DLD1 (cell line): ENCODE data around the gene TEPSIN.

Experiments used
- in situ Hi-C: cut with HindIII; loops from 2 replicates; pipeline ENCODE4 v1.10.0; 2017; ENCODE audit warnings: low sequenced_read_pairs

The TEPSIN gene

DNA sequence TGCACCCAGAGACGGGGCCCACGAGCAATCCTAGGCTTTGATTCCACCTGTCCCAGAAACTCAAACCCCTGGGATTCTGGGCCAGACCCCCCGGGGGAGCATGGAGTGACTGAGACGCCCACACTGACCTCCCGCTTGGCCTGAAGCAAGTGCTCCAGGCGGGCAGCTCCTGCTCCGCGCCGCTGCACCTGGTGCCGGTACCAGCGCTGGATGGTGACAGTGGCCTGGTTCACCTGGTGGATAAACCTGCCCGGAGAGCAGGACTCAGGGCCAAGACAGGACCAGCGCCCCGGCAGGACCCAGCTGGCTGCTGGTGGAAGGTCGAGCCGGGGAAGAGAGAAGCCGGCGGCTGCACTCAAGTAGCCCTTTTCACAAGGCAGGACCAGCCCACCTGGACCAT, 38.7 kb downstream of the TEPSIN start:
- in situ Hi-C loops = no loop called here

DNA sequence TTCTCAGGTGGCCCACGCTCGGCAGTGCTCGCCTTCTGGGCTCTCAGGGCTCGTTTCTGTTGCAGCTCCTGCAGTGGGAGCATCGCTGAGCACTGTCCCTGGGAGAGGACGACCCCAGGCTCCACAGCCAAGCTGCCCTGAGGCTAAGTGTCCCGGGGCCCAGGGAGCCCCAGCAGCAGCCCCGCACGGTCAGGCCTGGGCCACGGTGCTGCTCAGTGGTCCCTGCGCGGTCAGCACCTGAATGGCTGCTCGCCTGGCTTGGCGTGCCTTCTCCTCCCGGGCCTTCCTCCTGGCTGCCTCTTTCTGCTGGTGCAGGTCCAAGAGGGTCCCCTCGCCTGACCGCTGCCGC, 39.4 kb downstream of the TEPSIN start:
- in situ Hi-C loops = no loop called here

DNA sequence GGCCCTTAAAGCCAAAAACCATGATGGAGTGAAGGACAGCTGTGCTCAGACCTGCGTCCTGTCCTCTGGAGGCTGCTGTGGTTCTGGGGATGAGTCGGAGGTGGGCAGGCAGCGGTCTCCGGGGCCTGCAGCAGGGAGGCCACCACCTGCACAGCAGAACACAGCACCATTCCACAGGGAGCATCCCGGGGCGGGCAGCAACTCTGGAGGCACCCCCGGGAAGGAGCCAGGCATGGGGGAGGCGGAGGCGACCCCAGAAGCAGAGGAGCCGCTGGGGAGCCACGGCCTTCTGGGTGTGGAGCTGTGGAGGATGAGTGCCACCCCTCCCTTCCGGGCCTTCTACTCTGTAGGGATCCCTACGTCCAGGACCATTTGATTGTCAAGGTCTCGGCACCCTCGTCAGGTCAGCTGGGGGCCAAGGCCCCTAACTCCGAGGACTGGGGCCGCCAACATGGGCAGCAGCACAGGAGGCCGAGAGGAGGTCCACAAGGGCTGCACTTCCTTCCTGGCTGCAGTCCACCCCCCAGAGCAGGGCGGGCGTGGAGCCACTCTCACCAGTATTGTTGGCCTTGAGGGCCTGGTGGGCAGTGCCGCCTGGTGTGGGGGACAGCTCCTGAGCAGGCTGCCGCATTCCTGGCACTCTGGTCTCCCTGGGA, 39.9 kb downstream of the TEPSIN start:
- in situ Hi-C loops = no loop called here

DNA sequence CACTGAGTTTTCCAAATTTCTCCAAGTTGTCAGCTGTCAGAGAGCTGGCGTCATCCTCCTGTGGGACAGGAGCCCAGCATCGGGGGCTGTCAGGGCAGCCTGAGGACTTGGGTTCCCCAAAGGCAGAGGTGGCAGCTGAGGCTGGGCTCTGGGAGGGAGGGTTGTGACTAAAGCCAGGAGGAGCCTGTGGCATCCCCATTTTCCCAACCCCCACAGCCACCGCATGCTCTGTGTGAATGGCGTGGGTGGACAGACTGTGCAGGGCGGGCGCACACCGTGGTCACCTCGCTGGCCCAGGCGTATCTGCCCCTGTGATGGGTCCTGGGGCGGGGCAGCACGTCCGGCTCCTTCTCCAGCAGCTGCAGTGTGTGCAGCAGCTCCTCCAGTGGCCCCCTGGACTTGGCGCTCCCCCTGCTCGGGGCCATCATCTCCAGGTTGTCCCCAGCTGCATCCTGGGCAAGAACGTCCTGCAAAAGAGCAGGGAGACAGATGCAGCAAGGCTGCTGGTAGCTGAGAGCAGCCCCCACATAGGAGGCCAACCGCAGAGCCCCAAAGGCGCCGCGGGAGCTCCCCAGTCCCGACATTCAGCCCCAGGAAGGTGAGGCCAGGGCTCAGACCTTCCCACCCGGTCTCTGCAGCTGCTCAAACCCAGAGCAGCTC, 40.9 kb downstream of the TEPSIN start:
- in situ Hi-C loops = no loop called here

DNA sequence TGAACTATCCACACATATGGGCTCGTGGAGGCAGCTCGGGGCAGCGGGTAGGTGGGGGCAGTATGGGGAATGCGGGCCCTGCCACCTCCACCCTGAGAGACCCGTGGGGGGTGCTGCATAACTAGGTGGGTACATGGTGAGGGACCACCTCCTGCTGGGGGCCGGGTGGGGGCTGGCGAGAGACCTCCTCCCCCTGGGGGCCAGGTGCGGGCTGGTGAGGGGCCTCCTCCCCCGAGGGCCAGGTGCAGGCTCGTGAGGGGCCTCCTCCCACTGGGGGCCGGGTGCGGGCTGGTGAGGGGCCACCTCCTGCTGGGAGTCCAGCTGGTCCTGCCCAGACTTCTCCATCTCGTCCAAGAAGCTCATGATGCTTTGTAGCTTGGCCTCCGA, 41.5 kb downstream of the TEPSIN start:
- in situ Hi-C loops = no loop called here

GRCh38 chr17:81196505-81197408, 42.1 kb downstream of the TEPSIN start:
- in situ Hi-C loops = no loop called here

GRCh38 chr17:81195941-81196495, 42.8 kb downstream of the TEPSIN start:
- in situ Hi-C loops = no loop called here

- in situ Hi-C loops = no loop called here
Observed at GRCh38 chr17:81194941-81195901, 43.6 kb downstream of the TEPSIN start.

- in situ Hi-C loops = no loop called here
Observed at GRCh38 chr17:81194225-81194760, 44.6 kb downstream of the TEPSIN start.

DNA sequence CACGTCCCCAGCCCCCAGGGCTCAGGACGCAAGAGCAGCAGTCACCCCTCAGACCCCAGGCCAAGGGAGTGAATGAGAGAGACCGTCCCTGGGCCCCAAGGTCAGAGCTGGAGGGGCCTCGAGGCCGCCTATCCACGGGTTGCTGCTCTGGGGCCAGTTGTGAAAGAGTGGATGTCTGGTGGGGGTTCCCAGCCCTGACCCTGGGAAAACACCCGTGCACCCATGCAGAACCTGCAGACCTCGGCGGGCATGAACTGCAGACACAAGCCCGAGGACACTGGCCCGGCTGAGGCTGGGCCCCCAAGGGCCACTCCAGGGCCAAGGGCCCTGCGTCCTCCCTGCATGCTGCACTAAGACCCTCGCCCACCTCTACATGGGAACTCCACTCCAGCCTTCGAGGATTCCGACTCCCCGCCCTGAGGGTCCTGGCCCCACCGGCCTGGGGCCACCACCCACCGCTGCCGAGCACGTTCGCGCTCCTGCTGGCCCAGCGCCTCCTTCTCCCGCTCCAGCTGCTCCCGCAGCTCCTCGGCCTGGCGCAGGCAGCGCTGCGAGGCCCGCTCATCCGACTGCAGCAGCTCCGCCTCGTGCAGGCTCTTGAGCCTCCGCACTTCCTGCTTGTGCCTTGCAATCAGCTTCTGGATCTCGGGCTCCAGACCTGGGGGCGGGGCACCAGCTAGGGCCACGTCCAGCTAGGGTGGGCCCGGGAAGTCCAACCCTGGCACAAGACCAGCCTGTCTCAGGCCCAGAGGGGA, 45.2 kb downstream of the TEPSIN start:
- in situ Hi-C loops = no loop called here

DNA sequence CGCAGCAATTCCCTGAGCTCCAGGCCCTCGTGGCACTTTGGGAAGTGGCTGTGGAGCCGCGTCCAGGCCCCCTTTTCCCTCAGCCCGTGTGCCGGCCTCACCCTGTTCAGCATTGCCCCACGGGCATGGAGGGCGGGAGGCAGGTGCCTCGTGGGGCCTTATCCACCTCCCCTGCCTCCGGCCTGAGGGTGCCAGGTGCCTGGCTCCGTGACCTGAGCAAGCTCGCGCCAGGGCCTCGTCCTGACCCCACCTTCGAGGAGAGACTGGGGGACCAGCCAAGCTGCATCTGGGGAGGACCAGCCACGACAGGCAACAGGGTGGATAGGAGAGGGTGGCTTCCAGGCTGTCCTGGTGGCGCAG, 45.8 kb downstream of the TEPSIN start:
- in situ Hi-C loops = no loop called here

DNA sequence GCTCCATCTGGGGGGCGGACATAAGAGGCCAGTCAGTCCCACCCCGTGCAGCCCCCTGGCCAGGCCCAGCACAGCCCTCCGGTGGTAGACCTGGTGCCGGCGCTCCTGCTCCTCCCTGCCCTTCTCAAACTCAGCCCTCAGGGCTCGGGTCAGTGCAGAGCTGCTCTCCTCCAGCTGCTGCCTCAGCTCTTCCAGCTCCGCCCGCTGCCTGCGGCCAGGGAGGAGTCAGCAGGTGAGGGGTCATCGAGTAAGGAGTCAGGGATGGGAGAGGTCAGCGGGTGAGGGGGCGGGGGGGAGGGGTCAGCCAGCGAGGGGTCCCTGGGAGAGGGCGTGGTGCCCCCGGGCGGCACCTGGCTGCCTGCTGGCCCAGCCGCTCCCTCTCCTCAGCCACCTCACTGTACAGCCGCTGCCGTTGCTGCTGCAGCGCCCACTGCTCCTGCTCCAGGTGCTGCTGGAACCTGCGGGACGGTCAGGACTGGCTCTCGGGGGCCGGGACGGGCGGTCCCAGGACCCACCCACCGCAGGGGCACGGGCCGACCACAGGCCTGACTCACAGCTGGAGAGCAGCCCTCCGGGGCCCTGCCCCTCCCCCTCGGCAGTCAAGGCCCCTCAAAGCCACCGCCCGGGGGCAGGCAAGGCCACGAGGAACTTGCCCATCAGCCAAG, 46.3 kb downstream of the TEPSIN start:
- in situ Hi-C loops = no loop called here

- in situ Hi-C loops = no loop called here
Observed at GRCh38 chr17:81191646-81192045, 47.2 kb downstream of the TEPSIN start.

DNA sequence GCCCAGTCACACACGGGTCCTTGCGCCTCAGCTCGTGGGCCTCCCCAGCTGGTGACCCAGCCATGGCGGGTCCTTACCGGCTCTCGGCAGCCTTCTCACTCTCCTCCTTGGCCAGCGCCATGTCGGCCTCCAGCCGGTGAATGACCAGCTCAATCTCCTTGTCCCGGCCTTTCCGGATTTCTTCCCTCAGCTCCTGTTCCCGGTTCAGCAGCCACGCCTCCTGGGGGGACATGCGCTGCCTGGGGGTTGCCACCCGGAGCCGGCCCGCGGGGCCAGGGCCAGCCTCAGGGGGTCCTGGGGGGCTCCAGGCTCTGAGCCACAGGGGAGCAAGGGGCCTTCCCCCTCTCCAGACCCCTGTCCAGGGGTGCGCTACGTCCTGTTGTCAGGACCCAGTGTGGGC, 47.7 kb downstream of the TEPSIN start:
- in situ Hi-C loops = no loop called here

- in situ Hi-C loops = no loop called here
Observed at GRCh38 chr17:81190591-81190990, 48.3 kb downstream of the TEPSIN start.

DNA sequence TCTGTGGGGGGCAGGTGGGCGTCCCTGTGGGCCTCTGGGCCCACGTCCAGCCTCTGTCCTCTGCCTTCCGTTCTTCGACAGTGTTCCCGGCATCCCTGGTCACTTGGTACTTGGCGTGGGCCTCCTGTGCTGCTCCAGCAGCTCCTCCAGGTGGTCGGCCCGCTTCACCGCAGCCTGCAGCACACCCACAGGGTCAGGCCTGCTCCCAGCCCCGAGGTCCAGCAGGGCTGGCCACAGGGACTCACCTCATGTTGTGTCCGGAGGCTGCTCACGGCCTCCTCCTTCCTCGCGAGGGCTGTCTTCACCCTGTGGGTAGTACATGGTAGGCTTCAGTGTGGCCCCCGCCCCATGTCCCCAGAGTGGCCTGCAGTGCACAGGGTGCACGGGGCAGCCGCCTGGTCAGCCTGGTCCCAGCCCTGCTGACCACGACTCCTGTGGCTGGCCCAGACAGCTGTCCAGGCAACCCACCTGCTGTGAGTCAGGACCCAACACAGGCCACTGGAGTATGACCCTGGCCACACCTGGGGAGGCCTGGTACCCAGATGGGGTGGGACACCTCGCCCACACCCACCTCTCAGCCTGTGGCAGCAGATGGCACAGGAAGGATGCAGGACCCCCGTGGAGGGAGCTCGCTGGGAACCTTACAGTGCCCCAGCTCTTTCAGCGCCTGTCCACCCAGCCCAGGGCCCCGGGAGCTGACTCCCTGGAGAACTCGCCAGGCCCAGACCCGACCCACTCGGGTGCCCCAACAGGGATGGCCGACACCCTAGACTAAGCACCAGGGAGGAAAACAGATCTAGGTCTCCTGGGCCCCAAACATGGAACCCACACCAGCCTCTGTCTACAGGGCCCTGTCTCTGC, 49.0 kb downstream of the TEPSIN start:
- in situ Hi-C loops = loop anchor here (5.0 kb wide), 1 partner anchor 48 kb away; no protein-coding TSS in a partner anchor

GRCh38 chr17:81189016-81189415, 49.8 kb downstream of the TEPSIN start:
- in situ Hi-C loops = loop anchor here (5.0 kb wide), 1 partner anchor 47 kb away; no protein-coding TSS in a partner anchor

DNA sequence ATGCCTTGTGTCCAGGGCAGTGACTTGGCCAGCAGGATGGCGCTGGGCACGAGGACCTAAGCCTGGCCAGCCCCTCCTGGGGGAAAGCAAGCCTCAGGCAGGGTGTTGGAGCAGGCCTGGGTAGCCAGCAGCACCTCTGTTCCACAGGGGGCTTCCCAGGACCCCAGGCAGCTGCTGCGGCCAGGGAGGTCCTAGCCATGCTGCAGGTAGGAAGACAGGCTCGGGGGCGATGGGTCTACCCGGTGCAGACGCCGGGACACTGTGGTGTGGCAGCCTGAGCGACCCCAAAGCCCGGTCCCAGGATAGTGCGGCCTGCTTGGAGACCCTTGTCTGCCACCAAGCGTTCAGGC, 50.4 kb downstream of the TEPSIN start:
- in situ Hi-C loops = loop anchor here (5.0 kb wide), 1 partner anchor 46 kb away; no protein-coding TSS in a partner anchor
